Epithelial cell of proximal tubule (primary cell): ENCODE results near the gene INAFM2. TPM values are rescaled to one million over a fixed set of nuclear protein-coding genes. Genes with fewer than 3 reads are reported as not detected.

Source experiments
- DNase-seq: peaks from one replicate; pipeline ENCODE4 v3.0.0-alpha.2; 2011; ENCODE audit warnings: low read depth
- H3K4me3 ChIP-seq: 2 replicates; pipeline ENCODE4 v1.5.1; 2011; ENCODE audit warnings: low read depth, mild to moderate bottlenecking, low read length
- total RNA-seq: library from RNA; depleted of rRNA; stranded (reverse); fragments of >200 nt; gene quantifications from 2 replicates; pipeline ENCODE4 v1.2.3, GENCODE V29; 2015
- TF ChIP-seq, protein P1 (sequence below): conservative IDR thresholded peaks from 2 replicates; pipeline ENCODE4 v1.5.1; 2012; ENCODE audit warnings: low read depth, mild to moderate bottlenecking, low read length

The INAFM2 gene
- total RNA-seq, 1 donor from 2014 or later: 15.3 TPM

DNA sequence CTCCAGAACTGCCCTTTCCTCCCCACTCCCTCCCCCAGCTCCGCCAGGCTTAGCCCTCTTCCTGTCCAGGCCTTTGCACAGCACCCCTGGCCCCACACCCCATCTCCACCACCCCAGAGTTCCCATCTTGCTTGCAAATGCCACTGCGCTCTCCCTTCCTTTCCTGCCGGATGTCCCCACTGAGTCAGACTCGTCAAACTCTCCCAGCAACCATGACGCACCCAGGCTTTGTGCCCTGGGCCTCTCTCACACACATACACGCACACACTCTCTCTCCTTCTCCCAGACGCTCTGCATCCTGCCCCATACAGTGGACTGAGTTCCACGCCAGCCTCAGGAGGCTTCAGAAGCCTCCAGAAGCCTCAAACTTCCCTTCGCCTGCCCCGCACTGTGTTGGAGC lies 20.0 kb downstream of the INAFM2 start:
- DNase-seq: no peak

DNA sequence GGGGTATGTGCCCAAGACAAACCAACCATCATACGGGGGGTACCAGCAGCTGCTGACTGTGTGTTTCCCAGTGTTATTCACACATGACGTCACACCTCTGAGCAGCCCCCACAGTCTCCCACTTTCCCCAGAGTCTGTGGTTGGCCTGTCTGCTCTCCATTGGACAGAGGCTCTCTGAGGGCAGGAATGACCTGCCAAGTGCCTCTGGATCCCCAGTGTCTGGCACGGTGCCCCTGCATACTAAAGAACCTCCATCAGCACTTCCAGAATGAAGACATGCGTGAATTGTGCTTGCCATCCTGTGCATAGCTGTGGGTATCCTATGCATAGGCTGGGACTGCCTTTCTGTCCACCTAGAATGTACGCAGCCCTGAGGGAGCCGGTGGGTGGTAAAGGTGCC lies 20.7 kb downstream of the INAFM2 start:
- H3K4me3 ChIP-seq: no peak overlapping the region
- no peak for DNase-seq

More for the DNA sequence above, 20.0 kb downstream of the INAFM2 start:
- TF ChIP-seq, protein P1, sequence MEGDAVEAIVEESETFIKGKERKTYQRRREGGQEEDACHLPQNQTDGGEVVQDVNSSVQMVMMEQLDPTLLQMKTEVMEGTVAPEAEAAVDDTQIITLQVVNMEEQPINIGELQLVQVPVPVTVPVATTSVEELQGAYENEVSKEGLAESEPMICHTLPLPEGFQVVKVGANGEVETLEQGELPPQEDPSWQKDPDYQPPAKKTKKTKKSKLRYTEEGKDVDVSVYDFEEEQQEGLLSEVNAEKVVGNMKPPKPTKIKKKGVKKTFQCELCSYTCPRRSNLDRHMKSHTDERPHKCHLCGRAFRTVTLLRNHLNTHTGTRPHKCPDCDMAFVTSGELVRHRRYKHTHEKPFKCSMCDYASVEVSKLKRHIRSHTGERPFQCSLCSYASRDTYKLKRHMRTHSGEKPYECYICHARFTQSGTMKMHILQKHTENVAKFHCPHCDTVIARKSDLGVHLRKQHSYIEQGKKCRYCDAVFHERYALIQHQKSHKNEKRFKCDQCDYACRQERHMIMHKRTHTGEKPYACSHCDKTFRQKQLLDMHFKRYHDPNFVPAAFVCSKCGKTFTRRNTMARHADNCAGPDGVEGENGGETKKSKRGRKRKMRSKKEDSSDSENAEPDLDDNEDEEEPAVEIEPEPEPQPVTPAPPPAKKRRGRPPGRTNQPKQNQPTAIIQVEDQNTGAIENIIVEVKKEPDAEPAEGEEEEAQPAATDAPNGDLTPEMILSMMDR: no peak
- no peak overlapping the region for H3K4me3 ChIP-seq

DNA sequence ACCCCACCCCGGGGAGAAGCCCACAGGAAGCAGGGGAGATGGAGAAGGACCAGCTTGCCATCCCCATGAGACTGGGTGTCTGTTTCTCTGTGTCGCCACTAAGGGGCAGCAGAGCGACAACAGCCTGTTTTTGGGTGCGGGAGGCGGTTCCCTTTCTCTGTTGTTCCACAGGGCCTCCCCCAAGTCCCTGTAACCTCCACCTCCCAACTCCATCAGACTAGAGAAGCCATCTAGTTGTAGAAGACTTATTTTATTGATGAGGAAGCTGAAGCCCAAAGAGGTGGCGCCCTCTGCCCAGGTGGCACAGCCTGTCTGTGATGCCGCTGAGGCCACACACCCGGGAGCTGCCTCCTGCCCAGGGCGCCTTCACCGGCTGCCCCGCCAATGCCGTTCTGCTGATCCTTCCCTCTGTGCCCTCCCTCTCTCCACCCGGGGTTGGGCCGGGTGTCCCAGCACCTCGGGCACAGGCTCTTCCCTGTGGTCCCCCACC lies 21.2 kb downstream of the INAFM2 start:
- no peak overlapping the region for H3K4me3 ChIP-seq
- DNase-seq: no peak
- TF ChIP-seq, protein P1: peak; percentile 82

More for the DNA sequence above, 20.7 kb downstream of the INAFM2 start:
- TF ChIP-seq, protein P1: no peak

DNA sequence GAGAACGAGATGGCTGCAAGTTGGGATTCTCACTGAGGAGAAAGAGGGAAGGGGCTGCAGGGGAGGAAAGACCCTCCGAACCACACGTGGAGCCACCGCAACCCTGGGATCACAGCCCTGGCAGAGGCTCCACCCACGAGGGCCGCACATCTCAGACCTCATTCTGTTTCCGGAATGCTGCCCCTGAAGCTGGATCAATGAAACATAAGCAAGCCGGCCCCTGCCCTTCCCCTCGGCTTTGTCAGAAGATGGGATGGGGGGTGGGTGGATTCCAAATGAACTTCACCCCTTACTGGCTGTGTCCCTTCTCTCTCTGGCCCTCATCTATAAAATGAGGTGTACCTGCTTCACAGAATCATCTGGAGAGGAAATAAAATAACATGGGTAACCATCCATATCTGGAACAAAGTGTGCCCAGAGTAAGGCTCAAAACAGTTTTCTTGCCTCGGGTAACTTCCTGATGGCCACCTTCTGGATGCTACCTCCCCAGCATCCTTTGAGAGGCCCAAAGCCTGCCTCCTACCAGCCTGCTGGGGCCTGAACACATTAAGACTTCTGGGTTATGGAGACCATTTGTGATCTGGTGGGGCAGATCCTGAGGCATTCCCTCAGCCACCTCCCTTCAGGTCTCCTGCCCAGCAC lies 21.9 kb downstream of the INAFM2 start:
- no peak overlapping the region for H3K4me3 ChIP-seq
- TF ChIP-seq, protein P1: no peak
- DNase-seq: no peak

DNA sequence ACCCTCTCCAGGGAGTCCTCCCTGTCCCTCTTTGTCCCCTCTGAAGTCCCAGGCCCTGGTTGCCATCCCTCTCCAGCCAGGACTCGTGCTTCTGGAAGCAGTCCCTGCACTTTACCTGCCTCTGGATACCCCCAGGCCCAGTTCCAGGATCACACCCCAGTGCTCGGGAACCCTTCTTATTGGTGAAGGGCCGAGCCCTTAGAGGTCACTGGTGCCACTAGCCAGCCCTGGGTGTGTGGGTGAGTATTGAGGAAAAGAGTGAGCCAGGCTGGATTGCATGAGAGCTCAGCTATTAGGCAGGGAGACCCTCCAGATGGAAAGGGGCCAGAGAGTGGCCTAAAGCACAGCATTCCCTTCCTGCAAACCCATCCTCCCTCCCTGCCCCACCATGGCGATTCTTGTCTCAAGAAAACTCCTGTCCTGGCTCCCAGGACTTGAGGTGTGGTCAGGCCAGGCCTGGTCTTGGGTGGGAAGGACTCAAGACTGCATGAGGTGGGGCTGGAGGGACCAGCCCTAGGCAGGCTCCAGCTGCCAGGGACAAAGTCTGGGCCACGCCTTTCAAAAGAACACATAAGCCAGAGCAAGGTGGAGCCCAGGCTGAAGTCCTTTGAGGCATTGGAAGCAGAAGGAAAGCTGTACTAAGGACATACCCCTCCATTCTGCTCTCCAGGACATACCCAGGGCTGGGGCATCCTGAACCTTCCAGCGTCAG lies 22.5 kb downstream of the INAFM2 start:
- H3K4me3 ChIP-seq: no peak overlapping the region
- DNase-seq: no peak
- TF ChIP-seq, protein P1: no peak

DNA sequence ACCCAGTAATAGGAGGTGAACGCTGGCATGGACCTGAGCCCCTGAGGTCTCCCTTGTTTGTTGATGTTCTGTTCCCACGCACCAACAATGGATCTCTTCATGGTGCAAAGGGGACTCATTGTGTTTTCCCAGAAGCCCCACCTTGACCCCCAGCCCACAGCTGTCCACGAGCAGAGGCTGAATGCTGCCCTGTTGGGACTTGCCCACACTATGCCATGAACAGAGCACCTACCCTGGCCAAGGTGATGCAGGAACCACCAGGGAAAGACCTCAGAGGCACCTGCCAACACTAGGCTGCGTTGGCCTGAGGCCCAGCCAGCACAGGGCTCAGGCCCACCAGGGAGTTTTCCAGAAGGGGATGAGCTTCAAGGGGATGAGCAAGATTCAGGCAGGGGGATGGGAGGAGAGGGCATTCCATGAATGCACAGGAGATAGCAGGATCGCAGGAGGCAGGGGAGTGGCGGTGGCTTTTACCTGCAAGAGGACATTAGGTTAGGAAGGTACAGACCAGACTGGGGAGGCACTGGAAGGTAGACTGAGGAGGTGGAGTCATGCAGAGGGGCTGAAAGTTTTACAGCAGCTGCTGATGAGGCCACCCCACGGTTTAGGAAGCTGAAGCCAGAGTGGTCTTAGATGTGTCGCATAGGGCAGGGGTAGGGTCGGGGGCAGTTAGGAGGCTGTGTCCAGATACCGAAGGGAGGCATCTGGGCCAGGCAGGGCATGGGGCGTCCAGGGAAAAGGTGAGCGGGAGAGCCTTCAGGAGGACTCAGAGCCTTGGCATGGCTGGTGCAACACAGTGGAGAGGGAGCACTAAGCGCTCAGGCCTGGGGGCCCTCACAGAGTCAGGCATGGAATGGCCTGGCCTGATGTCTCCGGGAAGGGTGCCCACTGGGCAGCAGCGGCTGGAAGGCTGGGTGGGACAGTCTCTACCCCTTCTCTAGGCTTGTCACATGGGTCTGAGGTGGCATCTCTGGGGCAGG lies 23.4 kb downstream of the INAFM2 start:
- DNase-seq: no peak
- TF ChIP-seq, protein P1: no peak
- no peak overlapping the region for H3K4me3 ChIP-seq
